Astrocyte (in vitro differentiated cells and primary cell): ENCODE data around the gene USP25.

ENCODE experiments used
- EZH2 ChIP-seq: IDR thresholded peaks from 2 replicates; pipeline ENCODE4 v1.6.1; 2012; ENCODE audit warnings: mild to moderate bottlenecking, low read length, inconsistent platforms; ENCODE audit not compliant: insufficient read depth
- TF ChIP-seq, protein P1 (sequence below): IDR thresholded peaks from 2 replicates; pipeline ENCODE4 v1.5.1; 2011; ENCODE audit warnings: low read depth, mild to moderate bottlenecking, inconsistent platforms, low read length, moderate library complexity; ENCODE audit not compliant: insufficient read depth

DNA sequence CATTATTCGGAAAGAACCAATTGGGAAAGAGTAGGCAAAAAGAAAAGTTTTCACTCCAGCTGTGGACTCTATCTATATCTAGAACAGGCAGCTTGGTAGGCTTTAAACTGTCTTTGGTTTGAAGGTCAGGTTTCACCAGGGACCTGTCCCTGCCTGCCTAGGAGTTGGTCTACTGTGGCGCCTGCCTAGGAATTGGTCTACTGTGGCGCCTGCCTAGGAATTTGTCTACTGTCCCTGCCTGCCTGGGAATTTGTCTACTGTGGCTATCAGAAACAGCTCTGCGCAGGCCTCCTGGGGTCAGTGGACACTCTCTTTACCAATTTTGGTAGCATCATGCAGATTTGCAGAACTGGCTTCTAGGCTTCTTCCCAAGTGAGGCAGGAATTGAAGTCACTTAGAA lies 13.8 kb downstream of the USP25 start:
- TF ChIP-seq, protein P1, sequence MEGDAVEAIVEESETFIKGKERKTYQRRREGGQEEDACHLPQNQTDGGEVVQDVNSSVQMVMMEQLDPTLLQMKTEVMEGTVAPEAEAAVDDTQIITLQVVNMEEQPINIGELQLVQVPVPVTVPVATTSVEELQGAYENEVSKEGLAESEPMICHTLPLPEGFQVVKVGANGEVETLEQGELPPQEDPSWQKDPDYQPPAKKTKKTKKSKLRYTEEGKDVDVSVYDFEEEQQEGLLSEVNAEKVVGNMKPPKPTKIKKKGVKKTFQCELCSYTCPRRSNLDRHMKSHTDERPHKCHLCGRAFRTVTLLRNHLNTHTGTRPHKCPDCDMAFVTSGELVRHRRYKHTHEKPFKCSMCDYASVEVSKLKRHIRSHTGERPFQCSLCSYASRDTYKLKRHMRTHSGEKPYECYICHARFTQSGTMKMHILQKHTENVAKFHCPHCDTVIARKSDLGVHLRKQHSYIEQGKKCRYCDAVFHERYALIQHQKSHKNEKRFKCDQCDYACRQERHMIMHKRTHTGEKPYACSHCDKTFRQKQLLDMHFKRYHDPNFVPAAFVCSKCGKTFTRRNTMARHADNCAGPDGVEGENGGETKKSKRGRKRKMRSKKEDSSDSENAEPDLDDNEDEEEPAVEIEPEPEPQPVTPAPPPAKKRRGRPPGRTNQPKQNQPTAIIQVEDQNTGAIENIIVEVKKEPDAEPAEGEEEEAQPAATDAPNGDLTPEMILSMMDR: no peak
- no peak for TF ChIP-seq EZH2
